Stomach smooth muscle (tissue), 2 donors: Measurements from ENCODE around the gene ITIH3.

Source experiments
- H3K27ac ChIP-seq: one replicate; pipeline ENCODE4 v1.7.0; 2013; ENCODE audit warnings: mild to moderate bottlenecking, low read length, inconsistent platforms
- H3K27me3 ChIP-seq, 2 donors: one replicate each; pipeline ENCODE4 v1.7.0; 2013; ENCODE audit warnings: low read length in 2 of 2; ENCODE audit not compliant: insufficient read depth in 2 of 2, control insufficient read depth in 1 of 2
- H3K36me3 ChIP-seq, 2 donors: one replicate each; pipeline ENCODE4 v1.7.0; 2013; ENCODE audit warnings: low read length in 2 of 2; ENCODE audit not compliant: control insufficient read depth in 2 of 2, insufficient read depth in 2 of 2
- H3K4me1 ChIP-seq: one replicate; pipeline ENCODE4 v1.7.0; 2013; ENCODE audit warnings: low read length; ENCODE audit not compliant: control insufficient read depth, insufficient read depth
- H3K4me3 ChIP-seq, 2 donors: one replicate each; pipeline ENCODE4 v1.7.0; 2013; ENCODE audit warnings: low read length in 2 of 2
- H3K9ac ChIP-seq, 2 donors: one replicate each; pipeline ENCODE4 v1.7.0; 2013; ENCODE audit warnings: low read length in 2 of 2, mild to moderate bottlenecking in 1 of 2
- H3K9me3 ChIP-seq, 2 donors: one replicate each; pipeline ENCODE4 v1.7.0; 2013; ENCODE audit warnings: low read length in 2 of 2; ENCODE audit not compliant: control insufficient read depth in 2 of 2
- donor health status: healthy.
- donor health status: Pancreatic carcinoma.

Gene ITIH3

GRCh38 chr3:52798978-52799476 is 4.4 kb downstream of the ITIH3 start:
- Histone ChIP-seq H3K36me3 (no peaks in the 10 kb centered on the region), H3K9me3 (no peaks in the 10 kb centered on the region), H3K4me1 (no peaks in the 10 kb centered on the region), H3K27ac (no peak overlapping the region), H3K4me3 (no peak overlapping the region), H3K27me3 (peaks cover 0 to under 1% of the 10 kb centered on the region in 2 donors), H3K9ac (no peak overlapping the region)

- H3K9me3 ChIP-seq = no peaks in the 10 kb centered on the region
- H3K27ac ChIP-seq = no peak overlapping the region
- no peak overlapping the region for H3K9ac ChIP-seq
- H3K4me3 ChIP-seq = no peak overlapping the region
- H3K27me3 ChIP-seq = peaks cover 0 to 3% of the 10 kb centered on the region in 2 donors
- H3K4me1 ChIP-seq = no peaks in the 10 kb centered on the region
- no peaks in the 10 kb centered on the region for H3K36me3 ChIP-seq
Observed at GRCh38 chr3:52800079-52800478, 5.5 kb downstream of the ITIH3 start.

- H3K27me3 ChIP-seq = peaks cover 4% of the 10 kb centered on the region in 2 donors
- H3K27ac ChIP-seq = no peak overlapping the region
Observed at GRCh38 chr3:52801839-52802238, 7.2 kb downstream of the ITIH3 start.

GRCh38 chr3:52805270-52806039 is 10.9 kb downstream of the ITIH3 start:
- Histone ChIP-seq H3K9ac (no peak overlapping the region), H3K36me3 (no peaks in the 10 kb centered on the region), H3K27ac (no peak overlapping the region), H3K4me3 (no peak overlapping the region), H3K4me1 (no peaks in the 10 kb centered on the region), H3K27me3 (peaks cover 4% of the 10 kb centered on the region in 2 donors), H3K9me3 (no peaks in the 10 kb centered on the region)

More at GRCh38 chr3:52801839-52802238, 7.2 kb downstream of the ITIH3 start:
- Histone ChIP-seq H3K36me3 (no peaks in the 10 kb centered on the region), H3K4me3 (no peak overlapping the region), H3K9me3 (no peaks in the 10 kb centered on the region), H3K9ac (no peak overlapping the region), H3K4me1 (no peaks in the 10 kb centered on the region)

GRCh38 chr3:52809149-52809548 is 14.6 kb downstream of the ITIH3 start:
- peaks cover 2 to 4% of the 10 kb centered on the region in 2 donors for H3K27me3 ChIP-seq
- H3K4me1 ChIP-seq = no peaks in the 10 kb centered on the region
- no peaks in the 10 kb centered on the region for H3K9me3 ChIP-seq
- H3K4me3 ChIP-seq = no peak overlapping the region
- no peak overlapping the region for H3K27ac ChIP-seq
- H3K9ac ChIP-seq = no peak overlapping the region
- no peaks in the 10 kb centered on the region for H3K36me3 ChIP-seq

GRCh38 chr3:52809662-52810377 is 15.2 kb downstream of the ITIH3 start:
- Histone ChIP-seq H3K27me3 (peaks cover 2 to 4% of the 10 kb centered on the region in 2 donors), H3K36me3 (no peaks in the 10 kb centered on the region), H3K27ac (no peak overlapping the region)

GRCh38 chr3:52810923-52811322 is 16.3 kb downstream of the ITIH3 start:
- H3K9ac ChIP-seq = no peak overlapping the region
- H3K36me3 ChIP-seq = no peaks in the 10 kb centered on the region
- H3K9me3 ChIP-seq = no peaks in the 10 kb centered on the region
- no peak overlapping the region for H3K4me3 ChIP-seq
- H3K27me3 ChIP-seq = no peaks in the 10 kb centered on the region
- no peak overlapping the region for H3K27ac ChIP-seq
- no peaks in the 10 kb centered on the region for H3K4me1 ChIP-seq

More at GRCh38 chr3:52809662-52810377, 15.2 kb downstream of the ITIH3 start:
- H3K4me3 ChIP-seq = no peak overlapping the region
- H3K9me3 ChIP-seq = no peaks in the 10 kb centered on the region
- no peak overlapping the region for H3K9ac ChIP-seq
- no peaks in the 10 kb centered on the region for H3K4me1 ChIP-seq

- no peak overlapping the region for H3K4me3 ChIP-seq
- H3K4me1 ChIP-seq = no peaks in the 10 kb centered on the region
- H3K27ac ChIP-seq = no peak overlapping the region
- no peaks in the 10 kb centered on the region for H3K36me3 ChIP-seq
- H3K9me3 ChIP-seq = no peaks in the 10 kb centered on the region
- no peaks in the 10 kb centered on the region for H3K27me3 ChIP-seq
- H3K9ac ChIP-seq = no peak overlapping the region
Observed at GRCh38 chr3:52811452-52812011, 16.9 kb downstream of the ITIH3 start.

GRCh38 chr3:52813810-52814209 is 19.2 kb downstream of the ITIH3 start:
- Histone ChIP-seq H3K27me3 (no peaks in the 10 kb centered on the region), H3K4me1 (no peaks in the 10 kb centered on the region), H3K4me3 (no peak overlapping the region), H3K27ac (no peak overlapping the region), H3K9ac (no peak overlapping the region), H3K9me3 (no peaks in the 10 kb centered on the region), H3K36me3 (no peaks in the 10 kb centered on the region)

- Histone ChIP-seq H3K9me3 (no peaks in the 10 kb centered on the region), H3K27ac (no peak overlapping the region), H3K36me3 (no peaks in the 10 kb centered on the region), H3K27me3 (no peaks in the 10 kb centered on the region), H3K4me1 (no peaks in the 10 kb centered on the region), H3K4me3 (no peak overlapping the region), H3K9ac (no peak overlapping the region)
Observed at GRCh38 chr3:52816199-52816598, 21.6 kb downstream of the ITIH3 start.
